H9 (cell line): ENCODE data around the gene TMEM106B. TPM values are rescaled to one million over a fixed set of nuclear protein-coding genes. Genes with fewer than 3 reads are reported as not detected.
A peak's percentile ranks its signal among the peaks of the same experiment; 100 is the strongest.

ENCODE experiments used
- DNase-seq: peaks from one replicate; pipeline ENCODE4 v3.0.0-alpha.2; 2017
- H2AFZ ChIP-seq: one replicate; pipeline ENCODE4 v1.6.1; 2013; ENCODE audit warnings: mild to moderate bottlenecking, low read length, control low read depth, moderate library complexity
- H2AK5ac ChIP-seq: 2 replicates; pipeline ENCODE4 v1.6.1; 2013; ENCODE audit warnings: low read length, control low read depth, mixed read lengths; ENCODE audit not compliant: insufficient read length
- H2BK120ac ChIP-seq: one replicate; pipeline ENCODE4 v1.6.1; 2013; ENCODE audit warnings: low read depth, mild to moderate bottlenecking, low read length, control low read depth, inconsistent platforms; ENCODE audit not compliant: poor library complexity, severe bottlenecking
- H2BK12ac ChIP-seq: 2 replicates; pipeline ENCODE4 v1.6.1; 2013; ENCODE audit warnings: low read length, control low read depth, mixed read lengths, low read depth; ENCODE audit not compliant: insufficient read length
- H2BK15ac ChIP-seq: 2 replicates; pipeline ENCODE4 v1.6.1; 2013; ENCODE audit warnings: low read depth, low read length, control low read depth
- H2BK20ac ChIP-seq: one replicate; pipeline ENCODE4 v1.6.1; 2013; ENCODE audit warnings: low read depth, mild to moderate bottlenecking, low read length, control low read depth, inconsistent platforms; ENCODE audit not compliant: poor library complexity, severe bottlenecking
- H2BK5ac ChIP-seq: 2 replicates; pipeline ENCODE4 v1.6.1; 2013; ENCODE audit warnings: low read length, control low read depth, mixed read lengths; ENCODE audit not compliant: insufficient read length
- H3K14ac ChIP-seq: 2 replicates; pipeline ENCODE4 v1.6.1; 2013; ENCODE audit warnings: low read length, control low read depth; ENCODE audit not compliant: insufficient read depth
- H3K18ac ChIP-seq: 2 replicates; pipeline ENCODE4 v1.6.1; 2013; ENCODE audit warnings: low read depth, mild to moderate bottlenecking, mixed read lengths, low read length, control low read depth; ENCODE audit not compliant: insufficient read length
- H3K23ac ChIP-seq: 2 replicates; pipeline ENCODE4 v1.6.1; 2013; ENCODE audit warnings: low read length, control low read depth, mixed read lengths, low read depth; ENCODE audit not compliant: insufficient read length
- H3K23me2 ChIP-seq: 2 replicates; pipeline ENCODE4 v1.6.1; 2013; ENCODE audit warnings: low read depth, mild to moderate bottlenecking, mixed read lengths, low read length, control low read depth; ENCODE audit not compliant: insufficient read length, poor library complexity, severe bottlenecking
- H3K27ac ChIP-seq: 2 replicates; pipeline ENCODE4 v1.5.1; 2013; ENCODE audit warnings: low read length, control low read depth, mixed read lengths, low read depth; ENCODE audit not compliant: insufficient read length
- H3K27me3 ChIP-seq: 2 replicates; pipeline ENCODE4 v1.6.1; 2013; ENCODE audit warnings: low read length, control low read depth, inconsistent platforms; ENCODE audit not compliant: insufficient read depth
- H3K4ac ChIP-seq: 2 replicates; pipeline ENCODE4 v1.6.1; 2013; ENCODE audit warnings: low read depth, mild to moderate bottlenecking, control low read depth, inconsistent platforms, low read length, moderate library complexity
- H3K4me1 ChIP-seq: 2 replicates; pipeline ENCODE4 v1.6.1; 2013; ENCODE audit warnings: low read length, control low read depth, inconsistent platforms; ENCODE audit not compliant: insufficient read depth
- H3K4me2 ChIP-seq: 2 replicates; pipeline ENCODE4 v1.6.1; 2013; ENCODE audit warnings: low read length, control low read depth, mixed read lengths; ENCODE audit not compliant: insufficient read length, insufficient read depth
- H3K56ac ChIP-seq: 2 replicates; pipeline ENCODE4 v1.6.1; 2013; ENCODE audit warnings: low read depth, mild to moderate bottlenecking, mixed read lengths, low read length, control low read depth; ENCODE audit not compliant: insufficient read length
- H3K79me1 ChIP-seq: 2 replicates; pipeline ENCODE4 v1.6.1; 2013; ENCODE audit warnings: low read depth, mild to moderate bottlenecking, moderate library complexity, low read length, control low read depth, inconsistent platforms; ENCODE audit not compliant: insufficient read depth, poor library complexity, severe bottlenecking
- H3K79me2 ChIP-seq: 2 replicates; pipeline ENCODE4 v1.6.1; 2013; ENCODE audit warnings: low read length, control low read depth, inconsistent platforms; ENCODE audit not compliant: insufficient read depth
- H3K9ac ChIP-seq: 2 replicates; pipeline ENCODE4 v1.6.1; 2013; ENCODE audit warnings: low read length, control low read depth, mixed read lengths; ENCODE audit not compliant: insufficient read length; ENCODE audit errors: extremely low read depth
- H3K9me3 ChIP-seq: one replicate; pipeline ENCODE4 v1.6.1; 2013; ENCODE audit warnings: low read depth, low read length, inconsistent platforms; ENCODE audit not compliant: control insufficient read depth
- H3T11ph ChIP-seq: one replicate; pipeline ENCODE4 v1.6.1; 2013; ENCODE audit warnings: mild to moderate bottlenecking, low read length, control low read depth, inconsistent platforms
- H4K20me1 ChIP-seq: one replicate; pipeline ENCODE4 v1.6.1; 2013; ENCODE audit not compliant: control insufficient read depth, insufficient read length, insufficient read depth
- H4K5ac ChIP-seq: 2 replicates; pipeline ENCODE4 v1.6.1; 2013; ENCODE audit warnings: low read depth, mild to moderate bottlenecking, mixed read lengths, low read length, control low read depth; ENCODE audit not compliant: insufficient read length
- H4K8ac ChIP-seq: replicated peaks from 2 replicates; pipeline ENCODE4 v1.6.1; 2013; ENCODE audit warnings: low read length, control low read depth, mixed read lengths, low read depth; ENCODE audit not compliant: insufficient read length
- H4K91ac ChIP-seq: 2 replicates; pipeline ENCODE4 v1.6.1; 2013; ENCODE audit warnings: low read depth, mild to moderate bottlenecking, moderate library complexity, mixed read lengths, low read length, control low read depth; ENCODE audit not compliant: insufficient read length
- H3K27ac Mint-ChIP-seq, 3 experiments: 2 replicates in 2 of 3; 3 replicates in 1 of 3; pipeline ENCODE4 v1.8.0; 2020 to 2021; ENCODE audit warnings: mixed read lengths in 3 of 3, mild to moderate bottlenecking in 1 of 3, moderate library complexity in 1 of 3
- H3K27me3 Mint-ChIP-seq: 2 replicates; pipeline ENCODE4 v1.8.0; 2021; ENCODE audit warnings: low read depth, mild to moderate bottlenecking, moderate library complexity, mixed read lengths
- H3K36me3 Mint-ChIP-seq, 3 experiments: 2 replicates in 2 of 3; 3 replicates in 1 of 3; pipeline ENCODE4 v1.8.0; 2020 to 2021; ENCODE audit warnings: low read depth in 3 of 3, mixed read lengths in 3 of 3; ENCODE audit not compliant: insufficient read depth in 1 of 3
- H3K4me1 Mint-ChIP-seq, 2 experiments: 2 replicates each; pipeline ENCODE4 v1.8.0; 2020; ENCODE audit warnings: mixed read lengths in 2 of 2
- H3K4me3 Mint-ChIP-seq, 2 experiments: 2 replicates in 1 of 2; 3 replicates in 1 of 2; pipeline ENCODE4 v1.8.0; 2020 to 2021; ENCODE audit warnings: mild to moderate bottlenecking in 2 of 2, mixed read lengths in 2 of 2, moderate library complexity in 1 of 2
- H3K9me3 Mint-ChIP-seq, 2 experiments: 2 replicates in 1 of 2; 3 replicates in 1 of 2; pipeline ENCODE4 v1.8.0; 2020; ENCODE audit warnings: mild to moderate bottlenecking in 2 of 2, mixed read lengths in 2 of 2, moderate library complexity in 1 of 2
- CTCF ChIP-seq: fragments of 200-600 bp; sonication (generic); conservative IDR thresholded peaks from 3 replicates; pipeline ENCODE4 v1.8.0; 2021; ENCODE audit warnings: antibody characterized with exemption, mild to moderate bottlenecking
- WGBS: extraction: QIAGEN DNeasy Blood & Tissue Kit; methylation state at CpG from one replicate; pipeline ENCODE4 v1.1.7; 2013; ENCODE audit warnings: missing lambda C conversion rate, low lambda C conversion rate, mixed read lengths; ENCODE audit not compliant: insufficient read length; ENCODE audit errors: extremely low coverage; 5-methylcytosine and 5-hydroxymethylcytosine counted together
- total RNA-seq: library from RNA; stranded (reverse); gene quantifications from 2 replicates; pipeline ENCODE4 v1.2.1, GENCODE V29; 2021

Gene TMEM106B
- total RNA-seq, 1 experiment from 2014 or later: 28.4 TPM

GRCh38 chr7:12211711-12212485 is 804 bp downstream of the TMEM106B start:
- H3K18ac ChIP-seq: peak overlapping the region; percentile 77
- no peaks in the 10 kb centered on the region for H4K20me1 ChIP-seq
- no peak overlapping the region for H3K23ac ChIP-seq
- H3K27me3 Mint-ChIP-seq: peaks cover 7% of the 10 kb centered on the region
- H3T11ph ChIP-seq: no peak overlapping the region
- no peak overlapping the region for H2AK5ac ChIP-seq
- no peaks in the 10 kb centered on the region for H3K9me3 ChIP-seq
- no peak overlapping the region for H3K56ac ChIP-seq
- peaks cover 2 to 30% (median 3%) of the 10 kb centered on the region in 3 experiments; a peak in 6 of 7 replicates for H3K36me3 Mint-ChIP-seq
- H3K9ac ChIP-seq: peak overlapping the region; percentile 66
- peak overlapping the region; percentile 96 to 97 (median 96) for H3K27ac Mint-ChIP-seq
- H4K8ac ChIP-seq: no peak overlapping the region
- H4K5ac ChIP-seq: no peak overlapping the region
- no peak for DNase-seq
- H3K14ac ChIP-seq: 0 out of 2 replicates have a peak overlapping the region, but pooled peaks have one; percentile 88
- no peaks in the 10 kb centered on the region; a peak in 1 of 5 replicates for H3K9me3 Mint-ChIP-seq
- no peak for TF ChIP-seq CTCF
- H4K91ac ChIP-seq: no peak overlapping the region
- H2BK15ac ChIP-seq: no peak overlapping the region
- H2BK5ac ChIP-seq: no peak overlapping the region
- peaks cover 22 to 35% of the 10 kb centered on the region in 2 experiments for H3K4me1 Mint-ChIP-seq
- H3K27me3 ChIP-seq: no peaks in the 10 kb centered on the region
- no peak overlapping the region for H2AFZ ChIP-seq
- H2BK20ac ChIP-seq: no peak overlapping the region
- no CpG with 5 or more reads among the region's 9 CpGs for WGBS
- no peak overlapping the region for H3K4ac ChIP-seq
- H3K23me2 ChIP-seq: peaks cover 15% of the 10 kb centered on the region
- peak overlapping the region; percentile 19 for H3K27ac ChIP-seq
- peak overlapping the region; percentile 85 for H3K4me2 ChIP-seq
- peak overlapping the region; percentile 79 to 92 for H3K4me3 Mint-ChIP-seq
- H3K79me2 ChIP-seq: peaks cover 3% of the 10 kb centered on the region; the same call in 1 of the 2 replicates
- H2BK120ac ChIP-seq: no peak overlapping the region
- H3K79me1 ChIP-seq: no peaks in the 10 kb centered on the region
- H2BK12ac ChIP-seq: no peak overlapping the region
- peaks cover 3% of the 10 kb centered on the region; the same call in 1 of the 2 replicates for H3K4me1 ChIP-seq
